ENCODE measurements around the gene CORO7.

CORO7 gene

DNA sequence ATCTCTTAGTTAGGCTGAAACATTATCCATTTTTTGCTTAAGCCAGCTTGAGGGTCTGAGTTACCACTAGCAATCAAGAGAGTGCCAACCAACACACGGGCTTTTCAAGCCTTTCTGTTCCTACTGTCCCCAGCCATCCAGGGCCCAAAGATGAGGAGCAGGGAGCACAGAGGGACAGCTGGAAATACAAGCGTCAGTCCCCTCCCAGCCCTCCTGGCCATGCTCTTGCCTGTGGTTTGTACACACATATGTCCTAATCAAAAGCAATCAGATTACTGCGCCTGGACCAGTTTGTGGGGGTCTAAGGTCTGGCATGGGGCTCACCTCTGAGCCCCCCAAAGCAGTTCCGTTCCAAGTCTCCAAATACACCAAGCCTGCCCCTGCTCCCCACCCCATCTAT lies 3.5 kb downstream of the CORO7 start:
- Histone ChIP-seq H3K27me3 (ENCODE audit: insufficient read depth, low read length, poor library complexity) (no peaks in the 10 kb centered on the region), H3K4me3 (ENCODE audit: low read length) (no peak overlapping the region), H3K4me2 (ENCODE audit: low read length) (no peak overlapping the region), H2BK120ac (ENCODE audit: low read depth, low read length) (no peak overlapping the region), H2BK5ac (ENCODE audit: low read length) (no peak overlapping the region), H3K36me3 (ENCODE audit: control insufficient read depth, insufficient read depth, low read length) (no peaks in the 10 kb centered on the region), H3K79me2 (ENCODE audit: control insufficient read depth, insufficient read depth, low read length) (no peaks in the 10 kb centered on the region), H2BK15ac (replicated peaks; ENCODE audit: low read depth) (no peak overlapping the region), H4K5ac (ENCODE audit: low read length) (no peak overlapping the region), H3K4ac (ENCODE audit: low read depth, low read length) (no peak overlapping the region), H3K56ac (ENCODE audit: low read length) (no peak overlapping the region), H3K79me1 (ENCODE audit: low read length) (peaks cover 4% of the 10 kb centered on the region), H3K4me1 (ENCODE audit: control insufficient read depth, low read depth, low read length) (no peaks in the 10 kb centered on the region), H3K9ac (ENCODE audit: low read length) (no peak overlapping the region), H2AK5ac (ENCODE audit: low read length) (no peak overlapping the region), H4K8ac (ENCODE audit: low read depth, low read length) (no peak overlapping the region), H3K18ac (ENCODE audit: low read length) (no peak overlapping the region), H3K27ac (ENCODE audit: low read depth, low read length) (no peak overlapping the region), H3K23ac (ENCODE audit: low read length) (no peak overlapping the region)
- no CpG with 5 or more reads among the region's 4 CpGs for WGBS (ENCODE audit: extremely low coverage, insufficient coverage, low lambda C conversion rate)
- DNase-seq: no peak

DNA sequence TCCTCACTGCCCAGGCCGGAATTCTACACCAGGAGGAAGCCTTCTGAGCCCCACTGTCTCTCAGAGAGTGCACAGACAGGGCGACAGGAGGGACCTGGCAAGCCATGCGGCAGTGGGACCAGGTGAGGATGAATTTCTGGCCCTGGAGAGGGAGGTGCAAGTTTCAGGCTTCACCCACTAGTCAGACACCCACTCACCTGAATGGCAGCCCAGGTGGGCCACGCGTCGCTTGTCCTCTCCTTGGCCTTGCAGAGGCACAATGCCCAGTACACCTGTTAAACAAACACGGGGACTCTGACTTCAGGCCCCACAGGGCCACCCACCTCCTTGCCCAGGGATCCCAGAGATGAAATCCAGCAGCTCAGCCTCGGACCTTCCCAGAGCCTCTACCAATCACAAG lies 4.2 kb downstream of the CORO7 start:
- Histone ChIP-seq H3K18ac (ENCODE audit: low read length) (no peak overlapping the region), H3K79me2 (ENCODE audit: control insufficient read depth, insufficient read depth, low read length) (no peaks in the 10 kb centered on the region), H3K9ac (ENCODE audit: low read length) (no peak overlapping the region), H3K27me3 (ENCODE audit: insufficient read depth, low read length, poor library complexity) (no peaks in the 10 kb centered on the region), H2BK15ac (replicated peaks; ENCODE audit: low read depth) (no peak overlapping the region), H2BK5ac (ENCODE audit: low read length) (no peak overlapping the region), H4K8ac (ENCODE audit: low read depth, low read length) (no peak overlapping the region), H3K79me1 (ENCODE audit: low read length) (peaks cover 4% of the 10 kb centered on the region), H4K5ac (ENCODE audit: low read length) (no peak overlapping the region), H2BK120ac (ENCODE audit: low read depth, low read length) (no peak overlapping the region), H3K4me1 (ENCODE audit: control insufficient read depth, low read depth, low read length) (no peaks in the 10 kb centered on the region), H3K23ac (ENCODE audit: low read length) (no peak overlapping the region), H3K56ac (ENCODE audit: low read length) (no peak overlapping the region), H3K4ac (ENCODE audit: low read depth, low read length) (no peak overlapping the region), H3K27ac (ENCODE audit: low read depth, low read length) (no peak overlapping the region), H3K4me2 (ENCODE audit: low read length) (no peak overlapping the region), H2AK5ac (ENCODE audit: low read length) (no peak overlapping the region), H3K4me3 (ENCODE audit: low read length) (no peak overlapping the region), H3K36me3 (ENCODE audit: control insufficient read depth, insufficient read depth, low read length) (no peaks in the 10 kb centered on the region)
- DNase-seq: no peak
- no CpG with 5 or more reads among the region's 8 CpGs for WGBS (ENCODE audit: extremely low coverage, insufficient coverage, low lambda C conversion rate)

DNA sequence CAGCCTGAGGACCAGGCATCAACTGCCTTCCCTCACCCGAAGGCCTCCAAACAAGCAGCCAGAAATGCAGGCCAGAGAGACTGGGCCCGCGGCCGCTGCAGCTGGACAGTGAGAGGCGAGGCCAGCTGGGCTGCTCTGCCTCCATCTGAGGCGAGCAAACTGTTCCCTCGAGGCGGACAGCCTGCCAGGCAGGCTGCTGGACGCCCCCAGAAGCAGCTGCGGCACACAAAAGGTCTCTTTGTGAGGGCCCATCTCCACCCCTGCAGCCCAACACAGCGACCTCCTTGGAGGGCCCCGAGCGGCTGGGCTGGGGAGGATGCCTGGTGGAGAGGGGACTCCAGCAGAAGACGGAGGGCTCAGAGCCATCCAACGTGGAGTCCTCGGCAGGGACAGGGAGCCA lies 4.7 kb downstream of the CORO7 start:
- WGBS (ENCODE audit: extremely low coverage, insufficient coverage, low lambda C conversion rate): no CpG with 5 or more reads among the region's 16 CpGs
- Histone ChIP-seq H3K56ac (ENCODE audit: low read length) (no peak overlapping the region), H2BK15ac (replicated peaks; ENCODE audit: low read depth) (no peak overlapping the region), H4K8ac (ENCODE audit: low read depth, low read length) (no peak overlapping the region), H3K18ac (ENCODE audit: low read length) (no peak overlapping the region), H2BK5ac (ENCODE audit: low read length) (no peak overlapping the region), H3K27me3 (ENCODE audit: insufficient read depth, low read length, poor library complexity) (no peaks in the 10 kb centered on the region), H3K4me3 (ENCODE audit: low read length) (no peak overlapping the region), H3K4ac (ENCODE audit: low read depth, low read length) (no peak overlapping the region), H3K4me2 (ENCODE audit: low read length) (no peak overlapping the region), H3K27ac (ENCODE audit: low read depth, low read length) (no peak overlapping the region), H3K36me3 (ENCODE audit: control insufficient read depth, insufficient read depth, low read length) (no peaks in the 10 kb centered on the region), H3K79me2 (ENCODE audit: control insufficient read depth, insufficient read depth, low read length) (no peaks in the 10 kb centered on the region), H2BK120ac (ENCODE audit: low read depth, low read length) (no peak overlapping the region), H3K9ac (ENCODE audit: low read length) (no peak overlapping the region), H4K5ac (ENCODE audit: low read length) (no peak overlapping the region), H2AK5ac (ENCODE audit: low read length) (no peak overlapping the region), H3K79me1 (ENCODE audit: low read length) (peaks cover 4% of the 10 kb centered on the region), H3K23ac (ENCODE audit: low read length) (no peak overlapping the region), H3K4me1 (ENCODE audit: control insufficient read depth, low read depth, low read length) (no peaks in the 10 kb centered on the region)
- DNase-seq: no peak

DNA sequence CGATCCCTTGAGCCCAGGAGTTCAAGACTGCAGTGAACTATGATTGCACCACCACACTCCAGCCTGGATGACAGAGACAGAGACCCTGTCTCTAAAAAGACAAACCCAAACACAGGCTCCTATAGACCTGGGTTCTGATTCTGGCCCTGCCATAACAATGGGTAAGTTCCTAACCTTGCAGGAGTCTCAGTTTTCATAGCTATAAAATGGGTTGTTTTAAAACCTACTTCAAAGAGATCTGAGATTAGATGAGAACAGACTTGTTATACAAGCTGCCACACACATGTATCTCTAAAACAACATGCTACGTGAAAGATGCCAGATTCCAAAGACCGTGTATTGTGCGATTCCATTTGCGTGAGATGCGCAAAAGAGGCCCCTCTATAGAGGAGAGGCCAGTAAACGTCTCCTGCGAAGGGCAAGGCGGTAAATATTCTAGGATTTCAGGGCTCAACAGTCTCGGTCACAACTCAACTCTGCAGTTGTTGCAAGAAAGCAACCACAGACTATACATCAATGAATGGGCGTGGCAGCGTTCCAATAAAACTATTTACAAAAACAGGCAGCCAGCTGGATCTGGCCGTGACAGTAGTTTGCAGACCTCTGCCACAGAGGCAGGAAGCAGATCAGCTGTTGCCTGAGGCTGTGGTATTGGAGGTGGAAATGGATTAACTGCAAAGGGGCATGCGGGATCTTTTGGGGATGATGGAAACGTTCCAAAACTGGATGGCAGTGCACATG lies 5.9 kb downstream of the CORO7 start:
- no peak overlapping the region for H3K56ac ChIP-seq (ENCODE audit: low read length)
- no peak overlapping the region for H3K4me2 ChIP-seq (ENCODE audit: low read length)
- no peaks in the 10 kb centered on the region for H3K79me2 ChIP-seq (ENCODE audit: control insufficient read depth, insufficient read depth, low read length)
- H2AK5ac ChIP-seq (ENCODE audit: low read length): no peak overlapping the region
- no peak overlapping the region for H3K9ac ChIP-seq (ENCODE audit: low read length)
- H3K18ac ChIP-seq (ENCODE audit: low read length): no peak overlapping the region
- no peak overlapping the region for H3K23ac ChIP-seq (ENCODE audit: low read length)
- H2BK5ac ChIP-seq (ENCODE audit: low read length): no peak overlapping the region
- no peaks in the 10 kb centered on the region for H3K27me3 ChIP-seq (ENCODE audit: insufficient read depth, low read length, poor library complexity)
- H3K4ac ChIP-seq (ENCODE audit: low read depth, low read length): no peak overlapping the region
- no peak overlapping the region for H4K5ac ChIP-seq (ENCODE audit: low read length)
- DNase-seq: no peak
- no peaks in the 10 kb centered on the region for H3K4me1 ChIP-seq (ENCODE audit: control insufficient read depth, low read depth, low read length)
- no peak overlapping the region for H2BK120ac ChIP-seq (ENCODE audit: low read depth, low read length)
- WGBS (ENCODE audit: extremely low coverage, insufficient coverage, low lambda C conversion rate): no CpG with 5 or more reads among the region's 15 CpGs
- peaks cover 4% of the 10 kb centered on the region for H3K79me1 ChIP-seq (ENCODE audit: low read length)
- H3K27ac ChIP-seq (ENCODE audit: low read depth, low read length): no peak overlapping the region
- no peak overlapping the region for H4K8ac ChIP-seq (ENCODE audit: low read depth, low read length)
- no peaks in the 10 kb centered on the region for H3K36me3 ChIP-seq (ENCODE audit: control insufficient read depth, insufficient read depth, low read length)
- H3K4me3 ChIP-seq (ENCODE audit: low read length): no peak overlapping the region
- no peak overlapping the region for H2BK15ac ChIP-seq (replicated peaks; ENCODE audit: low read depth)

DNA sequence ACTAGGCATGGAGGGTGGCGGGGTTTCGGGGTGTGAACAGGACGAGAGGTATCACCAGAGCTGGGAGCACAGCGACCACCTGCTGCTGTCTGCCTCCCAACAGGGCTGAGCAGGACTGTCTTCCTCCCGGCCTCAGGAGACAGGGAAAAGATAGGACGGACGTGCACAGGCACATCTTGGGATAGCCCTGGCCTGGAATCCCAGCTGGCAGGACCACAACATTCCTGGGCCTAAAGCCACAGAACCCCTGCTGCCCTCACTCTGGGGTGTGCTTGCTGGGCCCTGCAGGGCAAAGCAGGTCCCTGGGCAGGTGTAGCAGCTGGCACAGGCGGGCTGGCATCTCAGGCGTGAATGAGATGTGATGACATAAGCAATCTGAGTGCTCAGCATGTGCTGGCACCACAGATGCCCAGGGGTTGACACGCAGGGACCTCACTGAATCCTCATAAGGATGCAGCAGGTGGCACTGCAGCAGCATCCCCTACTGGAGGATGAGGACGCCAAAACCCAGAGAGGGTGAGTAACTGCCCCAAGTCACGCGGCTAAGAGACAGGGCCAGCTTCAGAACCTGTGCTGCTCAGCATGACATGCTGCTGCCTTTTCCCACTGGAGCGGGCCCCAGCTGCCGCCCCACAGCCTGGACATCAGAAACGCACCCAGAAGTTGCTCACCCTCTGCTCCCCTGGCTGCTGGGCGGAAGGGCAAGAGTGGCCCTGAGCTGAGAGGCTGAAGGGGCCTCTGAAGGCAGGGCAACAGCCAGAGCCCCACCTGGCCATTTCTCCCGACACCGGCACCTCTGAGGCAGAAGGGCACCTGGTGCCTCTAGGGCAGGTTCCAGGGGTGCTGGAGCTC lies 7.1 kb downstream of the CORO7 start:
- Histone ChIP-seq H3K4me2 (ENCODE audit: low read length) (no peak overlapping the region), H4K5ac (ENCODE audit: low read length) (no peak overlapping the region), H3K23ac (ENCODE audit: low read length) (no peak overlapping the region), H3K4me3 (ENCODE audit: low read length) (no peak overlapping the region), H3K27me3 (ENCODE audit: insufficient read depth, low read length, poor library complexity) (no peaks in the 10 kb centered on the region), H3K9ac (ENCODE audit: low read length) (no peak overlapping the region), H2BK15ac (replicated peaks; ENCODE audit: low read depth) (no peak overlapping the region), H3K27ac (ENCODE audit: low read depth, low read length) (no peak overlapping the region), H3K4ac (ENCODE audit: low read depth, low read length) (no peak overlapping the region), H3K4me1 (ENCODE audit: control insufficient read depth, low read depth, low read length) (no peaks in the 10 kb centered on the region), H3K56ac (ENCODE audit: low read length) (no peak overlapping the region), H3K79me1 (ENCODE audit: low read length) (peaks cover 2% of the 10 kb centered on the region), H2AK5ac (ENCODE audit: low read length) (no peak overlapping the region), H4K8ac (ENCODE audit: low read depth, low read length) (no peak overlapping the region), H3K36me3 (ENCODE audit: control insufficient read depth, insufficient read depth, low read length) (no peaks in the 10 kb centered on the region), H3K18ac (ENCODE audit: low read length) (no peak overlapping the region), H2BK120ac (ENCODE audit: low read depth, low read length) (no peak overlapping the region), H2BK5ac (ENCODE audit: low read length) (no peak overlapping the region), H3K79me2 (ENCODE audit: control insufficient read depth, insufficient read depth, low read length) (no peaks in the 10 kb centered on the region)
- no peak for DNase-seq
- WGBS (ENCODE audit: extremely low coverage, insufficient coverage, low lambda C conversion rate): no CpG with 5 or more reads among the region's 19 CpGs

Data from mesendoderm (in vitro differentiated cells).